HS-27A (cell line): ENCODE results near the gene CCDC7.
"Not testable (repeated sequence)": the region's sequence is repeated elsewhere in the genome, so short reads cannot be mapped to it uniquely, and the experiment has no call there.

ENCODE experiments used
- DNase-seq: peaks from one replicate; pipeline ENCODE4 v3.0.0-alpha.2; 2012; ENCODE audit warnings: low read depth, missing footprints

The CCDC7 gene

GRCh38 chr10:32888161-32888927 is 442.4 kb downstream of the CCDC7 start:
- DNase-seq: no peak

GRCh38 chr10:32889631-32890212 is 443.8 kb downstream of the CCDC7 start:
- DNase-seq: no peak

GRCh38 chr10:32890444-32890843 is 444.5 kb downstream of the CCDC7 start:
- DNase-seq: no peak

GRCh38 chr10:32891261-32891660 is 445.3 kb downstream of the CCDC7 start:
- DNase-seq: no peak

- DNase-seq: no peak
Measured at GRCh38 chr10:32893434-32893833, 447.5 kb downstream of the CCDC7 start.

- DNase-seq: no peak
Measured at GRCh38 chr10:32893916-32894664, 448.1 kb downstream of the CCDC7 start.

GRCh38 chr10:32895200-32895968 is 449.4 kb downstream of the CCDC7 start:
- not testable (repeated sequence) for DNase-seq

- DNase-seq: no peak
Measured at GRCh38 chr10:32901815-32902214, 455.9 kb downstream of the CCDC7 start.

GRCh38 chr10:32905466-32905865 is 459.5 kb downstream of the CCDC7 start:
- DNase-seq: no peak

GRCh38 chr10:32906595-32906994 is 460.7 kb downstream of the CCDC7 start:
- DNase-seq: no peak

- DNase-seq: no peak
Measured at GRCh38 chr10:32909456-32909855, 463.5 kb downstream of the CCDC7 start.

GRCh38 chr10:32909970-32910369 is 464.0 kb downstream of the CCDC7 start:
- not testable (repeated sequence) for DNase-seq

- no peak for DNase-seq
Measured at GRCh38 chr10:32911285-32912016, 465.5 kb downstream of the CCDC7 start.

- not testable (repeated sequence) for DNase-seq
Measured at GRCh38 chr10:32917817-32918216, 471.9 kb downstream of the CCDC7 start.

GRCh38 chr10:32922170-32922569 is 476.2 kb downstream of the CCDC7 start:
- no peak for DNase-seq

- DNase-seq: no peak
Measured at GRCh38 chr10:32923134-32923533, 477.2 kb downstream of the CCDC7 start.

- no peak for DNase-seq
Measured at GRCh38 chr10:32923849-32924248, 477.9 kb downstream of the CCDC7 start.
